HepG2 (cell line): Measurements from ENCODE around the gene ETV2. TPM values are rescaled to one million over a fixed set of nuclear protein-coding genes. Genes with fewer than 3 reads are reported as not detected.

ENCODE experiments used
- ATAC-seq: fragments of 200-7000 bp; cut with Tn5 transposase; 3 replicates; pipeline ENCODE4 v1.9.1; 2020; ENCODE audit warnings: mild to moderate bottlenecking, moderate library complexity
- BruUV-seq: library from RNA; stranded (reverse); fragments of 400-500 nt; replicated peaks from 2 replicates; lab custom pipeline; 2021; lab: Mats Ljungman, UMichigan
- CTCF ChIA-PET: fragments of 300-600 bp; formaldehyde crosslinking; extraction: SDS; loops from one replicate; lab custom pipeline; 2021; ENCODE audit warnings: low total read pairs, inconsistent platforms, low intra/inter-chr PET ratio; lab: Yijun Ruan, JAX
- POLR2A ChIA-PET: fragments of 350-600 bp; sonication (Branson Sonifier 250); formaldehyde crosslinking; loops from one replicate; lab custom pipeline; 2020; ENCODE audit warnings: antibody characterized with exemption, inconsistent platforms; lab: Yijun Ruan, JAX
- DNase-seq: peaks from one replicate; pipeline ENCODE4 v3.0.0-alpha.2; 2015; ENCODE audit warnings: low spot score
- FAIRE-seq: peaks from 3 replicates; lab custom pipeline; 2011; peaks lifted over from hg19 to GRCh38; lab: Jason Lieb, UNC
- H2AFZ ChIP-seq: one replicate; pipeline ENCODE4 v1.6.1; 2011; ENCODE audit warnings: low read length, inconsistent platforms
- H3K27ac ChIP-seq: fragments of 300-600 bp; 3 replicates; pipeline ENCODE4 v1.8.0; 2011; ENCODE audit warnings: mixed run types, mild to moderate bottlenecking, mixed read lengths, low read length, inconsistent platforms; ENCODE audit not compliant: insufficient read depth; ENCODE audit errors: extremely low read length
- H3K27me3 ChIP-seq, 2 experiments: fragments of 200-600 bp in 1 of 2; 2 replicates in 1 of 2; 3 replicates in 1 of 2; pipeline versions ENCODE4 v1.6.0 to v1.8.0; 2011; ENCODE audit warnings: low read length in 2 of 2, mild to moderate bottlenecking in 2 of 2, moderate library complexity in 2 of 2, inconsistent platforms in 1 of 2; ENCODE audit not compliant: insufficient read depth in 2 of 2, control insufficient read depth in 1 of 2
- H3K36me3 ChIP-seq, 2 experiments: fragments of 200-600 bp in 1 of 2; replicated peaks in 1 of 2; 2 replicates in 1 of 2; 3 replicates in 1 of 2; pipeline versions ENCODE4 v1.5.1 to v1.8.0; 2011; ENCODE audit warnings: low read length in 2 of 2, inconsistent platforms in 1 of 2; ENCODE audit not compliant: insufficient read depth in 2 of 2, control insufficient read depth in 1 of 2
- H3K4me1 ChIP-seq: 2 replicates; pipeline ENCODE4 v1.5.1; 2012; ENCODE audit warnings: low read length, inconsistent platforms; ENCODE audit not compliant: insufficient read depth
- H3K4me2 ChIP-seq: 2 replicates; pipeline ENCODE4 v1.6.0; 2011; ENCODE audit warnings: low read depth, low read length, inconsistent platforms
- H3K4me3 ChIP-seq, 3 experiments: fragments of 200-600 bp in 1 of 3; sonication (generic), shearing (Covaris generic) in 1 of 3; replicated peaks in 1 of 3; 2 replicates each; pipeline ENCODE4 v1.5.1; 2011 to 2016; ENCODE audit warnings: low read length in 3 of 3, inconsistent platforms in 2 of 3, low read depth in 2 of 3, mild to moderate bottlenecking in 2 of 3, control low read depth in 1 of 3, mixed read lengths in 1 of 3; ENCODE audit not compliant: insufficient read depth in 1 of 3
- H3K79me2 ChIP-seq: one replicate; pipeline ENCODE4 v1.6.1; 2011; ENCODE audit warnings: low read length, inconsistent platforms; ENCODE audit not compliant: insufficient read depth
- H3K9ac ChIP-seq: 2 replicates; pipeline ENCODE4 v1.6.0; 2011; ENCODE audit warnings: mild to moderate bottlenecking, low read depth, low read length, inconsistent platforms; ENCODE audit not compliant: insufficient read depth
- H3K9me3 ChIP-seq: 2 replicates; pipeline ENCODE4 v1.5.1; 2012; ENCODE audit warnings: mild to moderate bottlenecking, low read length
- H4K20me1 ChIP-seq: 2 replicates; pipeline ENCODE4 v1.6.0; 2011; ENCODE audit warnings: inconsistent platforms, mild to moderate bottlenecking, low read length, moderate library complexity; ENCODE audit not compliant: insufficient read depth
- NCOA1 ChIP-seq: sonication (generic); formaldehyde crosslinking; IDR thresholded peaks from 2 replicates; pipeline ENCODE4 v1.9.0; 2021; ENCODE audit warnings: missing genetic modification reagents
- NR2F1 ChIP-seq, 2 experiments: fragments of 450-650 bp in 1 of 2; formaldehyde crosslinking in 1 of 2; IDR thresholded peaks; 2 replicates each; pipeline versions ENCODE4 v1.5.0 to v1.6.1; 2016 to 2020; ENCODE audit warnings: mild to moderate bottlenecking in 1 of 2, missing compliant biosample characterization in 1 of 2, missing genetic modification reagents in 1 of 2, moderate library complexity in 1 of 2
- PAF1 ChIP-seq: IDR thresholded peaks from 2 replicates; pipeline ENCODE4 v1.6.1; 2016; ENCODE audit warnings: missing genetic modification reagents, missing compliant biosample characterization
- POLR2AphosphoS2 ChIP-seq: IDR thresholded peaks from 2 replicates; pipeline ENCODE4 v1.6.1; 2011; ENCODE audit warnings: low read depth, low read length, improper control_type of control experiment
- REPIN1 ChIP-seq: sonication (generic); formaldehyde crosslinking; IDR thresholded peaks from 2 replicates; pipeline ENCODE4 v1.8.0; 2022; ENCODE audit warnings: missing genetic modification reagents, low read depth, mild to moderate bottlenecking, borderline replicate concordance
- SNAI1 ChIP-seq: sonication (generic); formaldehyde crosslinking; IDR thresholded peaks from 2 replicates; pipeline ENCODE4 v1.5.0; 2020; ENCODE audit warnings: mild to moderate bottlenecking, missing genetic modification reagents, borderline replicate concordance
- SP2 ChIP-seq: sonication (generic); formaldehyde crosslinking; IDR thresholded peaks from 2 replicates; pipeline ENCODE4 v1.5.1; 2020; ENCODE audit warnings: mild to moderate bottlenecking, missing genetic modification reagents
- ZBTB10 ChIP-seq: sonication (generic); formaldehyde crosslinking; IDR thresholded peaks from 2 replicates; pipeline ENCODE4 v1.4.0; 2020; ENCODE audit warnings: missing genetic modification reagents, borderline replicate concordance
- ZBTB20 ChIP-seq: sonication (generic); formaldehyde crosslinking; IDR thresholded peaks from 2 replicates; pipeline ENCODE4 v1.8.1; 2023; ENCODE audit warnings: missing genetic modification reagents, low read depth, mild to moderate bottlenecking, borderline replicate concordance
- ZFP41 ChIP-seq: sonication (generic); formaldehyde crosslinking; IDR thresholded peaks from 2 replicates; pipeline ENCODE4 v1.4.0; 2020; ENCODE audit warnings: mild to moderate bottlenecking, missing genetic modification reagents, borderline replicate concordance
- ZNF234 ChIP-seq: sonication (generic); formaldehyde crosslinking; conservative IDR thresholded peaks from 2 replicates; pipeline ENCODE4 v1.5.1; 2020; ENCODE audit warnings: mild to moderate bottlenecking, missing genetic modification reagents
- ZNF441 ChIP-seq: sonication (generic); formaldehyde crosslinking; IDR thresholded peaks from 2 replicates; pipeline ENCODE4 v1.7.0; 2021; ENCODE audit warnings: missing genetic modification reagents, borderline replicate concordance
- ZNF607 ChIP-seq: sonication (generic); formaldehyde crosslinking; IDR thresholded peaks from 2 replicates; pipeline ENCODE4 v1.5.1; 2020; ENCODE audit warnings: missing genetic modification reagents, mild to moderate bottlenecking, borderline replicate concordance
- ZNF792 ChIP-seq: IDR thresholded peaks from 2 replicates; pipeline ENCODE4 v1.6.1; 2016
- WGBS: methylation state at CpG from one replicate; pipeline ENCODE4 v1.1.6; 2017; ENCODE audit warnings: low lambda C conversion rate; 5-methylcytosine and 5-hydroxymethylcytosine counted together
- in situ Hi-C: cut with HindIII; loops from 2 replicates; pipeline ENCODE4 v1.10.0; 2017; ENCODE audit warnings: low pct_unique_long_range_greater_than_20kb; ENCODE audit not compliant: extremely low pct_ligation_motif_present
- intact Hi-C: fragments of 100-400 bp; cut with micrococcal nuclease; formaldehyde crosslinking; loops from one replicate; pipeline ENCODE4 v1.10.0; 2022; ENCODE audit not compliant: unreplicated experiment
- polyA plus RNA-seq, 8 experiments: library from polyadenylated mRNA; depleted of rRNA in 3 of 8; stranded (reverse) in 7 of 8; unstranded in 1 of 8; fragments of >200 nt; fragmentation: Illumina TruSeq in 4 of 8; extraction: Trizol in 4 of 8; gene quantifications; 2 replicates each; pipeline versions ENCODE4 v1.2.1 to v1.2.3, GENCODE V29; 2011 to 2016; ENCODE audit warnings: low read depth in 4 of 8, missing spikeins in 1 of 8, mixed read lengths in 1 of 8; ENCODE audit not compliant: insufficient read depth in 1 of 8
- total RNA-seq, 5 experiments: library from RNA; depleted of rRNA; stranded (reverse); fragments of >200 nt; fragmentation: Illumina TruSeq; extraction: Trizol; gene quantifications; 2 replicates each; pipeline ENCODE4 v1.2.3, GENCODE V29; 2016; ENCODE audit warnings: low read depth in 1 of 5

The ETV2 gene
- total and polyA plus RNA-seq, 2 of the 13 experiments (the other 11 are each of a cell fraction or from before 2014, with no cell fraction given) = 0.07 to 0.20 TPM

- 46% methylated on average over 9 of the region's 9 CpGs for WGBS
- ChIA-PET POLR2A (interaction anchor here (1.0 to 1.6 kb wide), 5 partner anchors 15 to 34 kb away, joined by 3 to 4 read pairs (median 4); partner anchors contain the start of genes COX6B1 and HAUS5), CTCF (no interaction called here)
- TF ChIP-seq NCOA1 (CRISPR knock-in tag) (no peak), ZNF792 (CRISPR knock-in tag) (no peak), ZFP41 (CRISPR knock-in tag) (no peak), ZBTB20 (CRISPR knock-in tag) (no peak), NR2F1 (CRISPR knock-in tag; IDR thresholded peaks at IDR 0.05) (0 out of 4 replicates have a peak, but pooled peaks of 1 of the 2 experiments have one; percentile 17), POLR2AphosphoS2 (no peak), ZNF234 (CRISPR knock-in tag) (0 out of 2 replicates have a peak, but pooled peaks have one; percentile 61), REPIN1 (CRISPR knock-in tag) (no peak), ZNF441 (peak; percentile 29; the same call in 1 of the 2 replicates), ZBTB10 (CRISPR knock-in tag) (no peak), SNAI1 (CRISPR knock-in tag) (no peak), ZNF607 (CRISPR knock-in tag) (0 out of 2 replicates have a peak, but pooled peaks have one; percentile 16), SP2 (CRISPR knock-in tag) (no peak), PAF1 (CRISPR knock-in tag) (no peak)
- H3K4me1 ChIP-seq = peaks cover 18% of the 10 kb centered on the region; the same call in 1 of the 2 replicates
- peak overlapping the region; percentile 90 for H3K27ac ChIP-seq
- no peak for ATAC-seq
- DNase-seq = no peak
- H3K9me3 ChIP-seq = no peaks in the 10 kb centered on the region
- peak overlapping the region; percentile 97 for H3K4me2 ChIP-seq
- no peak for FAIRE-seq
- peaks cover 10% of the 10 kb centered on the region for H3K79me2 ChIP-seq
- no peaks in the 10 kb centered on the region; a peak in 1 of 5 replicates for H3K27me3 ChIP-seq
- peaks cover 16 to 26% of the 10 kb centered on the region in 2 experiments; a peak in 4 of 5 replicates for H3K36me3 ChIP-seq
- H3K4me3 ChIP-seq = peak overlapping the region; percentile 61 to 88 (median 78)
- in situ Hi-C loops (no loop called here), intact Hi-C loops (no loop called here)
- H2AFZ ChIP-seq = no peak overlapping the region
- no peaks in the 10 kb centered on the region for H4K20me1 ChIP-seq
- peak overlapping the region; percentile 85 for H3K9ac ChIP-seq
- BruUV-seq = TSS peak; percentile 100
Observed at GRCh38 chr19:35628264-35628564, 13.3 kb upstream of the ETV2 start.
